Activated CD8-positive, alpha-beta memory T cell treated with anti-CD3 and anti-CD28 coated beads for 24 hours (primary cell): ENCODE measurements around the gene LAMA5.

Experiments
- DNase-seq: peaks from one replicate; pipeline ENCODE4 v3.0.0-alpha.2; 2020

Gene LAMA5

GRCh38 chr20:62342910-62343309 is 24.2 kb downstream of the LAMA5 start:
- no peak for DNase-seq

- no peak for DNase-seq
These were observed 27.5 kb downstream of the LAMA5 start for GRCh38 chr20:62339647-62340062.

DNA sequence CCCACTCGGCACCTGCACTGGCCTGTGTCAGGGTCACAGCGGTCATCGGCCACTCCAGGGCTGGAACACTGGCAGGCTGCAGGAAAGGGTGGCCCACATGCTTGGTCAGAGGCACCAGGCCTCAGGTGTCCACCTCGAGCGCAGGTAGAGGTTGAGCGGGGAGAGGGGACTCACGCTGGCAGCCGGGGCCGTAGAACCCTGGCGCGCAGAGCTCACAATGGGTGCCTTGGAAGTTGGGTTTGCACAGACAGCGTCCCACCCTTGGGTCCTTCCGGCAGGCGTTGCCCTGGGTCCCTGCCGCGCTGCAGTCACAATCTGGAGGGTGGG is 28.9 kb downstream of the LAMA5 start:
- no peak for DNase-seq

- no peak for DNase-seq
These were observed 29.4 kb downstream of the LAMA5 start for GRCh38 chr20:62337558-62338293.

GRCh38 chr20:62336775-62337557 is 30.1 kb downstream of the LAMA5 start:
- DNase-seq, result no peak

DNA sequence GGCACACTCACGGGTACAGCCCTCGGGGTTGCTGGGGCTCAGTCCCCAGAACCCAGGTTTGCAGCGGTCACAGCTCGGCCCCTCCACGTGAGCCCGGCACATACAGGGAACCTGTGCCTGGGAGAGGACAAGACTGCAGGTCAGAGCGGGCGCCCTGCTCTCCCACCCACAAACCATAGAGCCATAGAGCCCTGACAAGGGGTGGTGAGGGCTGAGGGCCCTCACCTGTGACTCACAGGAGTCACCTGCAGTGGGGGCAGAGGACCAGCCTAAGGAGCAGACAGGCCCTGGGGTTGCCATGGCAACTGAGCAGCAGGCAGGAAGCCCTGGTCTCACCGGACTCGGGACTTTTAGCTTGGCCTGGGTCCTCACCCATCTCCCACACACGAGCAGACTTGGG is 30.8 kb downstream of the LAMA5 start:
- DNase-seq, result no peak

GRCh38 chr20:62335532-62335931 is 31.6 kb downstream of the LAMA5 start:
- no peak for DNase-seq

DNA sequence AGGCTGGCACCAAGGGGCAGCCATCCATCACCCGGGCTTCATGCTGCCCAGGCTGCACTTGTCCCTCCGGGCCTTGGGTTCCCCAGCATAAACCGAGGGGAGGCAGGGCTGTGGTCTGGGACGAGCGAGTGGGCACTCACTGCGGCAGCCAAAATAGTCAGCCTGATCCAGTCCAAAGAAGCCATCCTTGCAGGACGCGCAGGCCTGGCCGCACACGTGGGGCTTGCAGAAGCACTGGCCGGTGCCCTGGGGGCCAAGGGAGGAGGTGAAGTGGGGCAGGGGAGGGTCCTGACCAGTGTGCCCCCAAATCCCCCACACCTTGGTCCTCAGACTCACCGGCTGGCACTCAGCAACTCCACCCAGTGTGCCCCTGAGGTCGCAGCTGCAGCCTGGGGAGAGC is 32.2 kb downstream of the LAMA5 start:
- DNase-seq, result no peak

GRCh38 chr20:62333820-62334595 is 33.1 kb downstream of the LAMA5 start:
- DNase-seq, result no peak

GRCh38 chr20:62332989-62333819 is 33.9 kb downstream of the LAMA5 start:
- DNase-seq, result no peak

DNA sequence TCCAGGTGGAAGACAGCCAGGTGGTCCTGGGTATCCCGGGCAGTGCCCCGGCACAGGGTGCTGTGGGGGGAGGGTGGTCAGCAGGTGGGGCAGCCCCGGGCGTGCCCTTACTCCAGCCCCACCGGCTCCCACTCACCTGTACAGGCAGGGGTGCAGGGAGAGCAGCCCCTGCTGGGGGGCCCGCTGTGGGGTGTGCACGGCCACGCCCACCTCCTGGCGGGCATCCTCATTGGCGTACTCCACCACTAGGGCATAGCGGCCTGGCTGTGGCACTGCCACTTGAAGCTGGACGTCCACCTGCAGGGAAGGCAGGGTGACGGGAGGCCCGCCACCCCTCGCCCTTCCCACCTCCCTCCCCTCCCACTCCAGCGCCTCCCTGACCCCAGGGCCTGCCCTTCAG is 34.7 kb downstream of the LAMA5 start:
- DNase-seq, result no peak

DNA sequence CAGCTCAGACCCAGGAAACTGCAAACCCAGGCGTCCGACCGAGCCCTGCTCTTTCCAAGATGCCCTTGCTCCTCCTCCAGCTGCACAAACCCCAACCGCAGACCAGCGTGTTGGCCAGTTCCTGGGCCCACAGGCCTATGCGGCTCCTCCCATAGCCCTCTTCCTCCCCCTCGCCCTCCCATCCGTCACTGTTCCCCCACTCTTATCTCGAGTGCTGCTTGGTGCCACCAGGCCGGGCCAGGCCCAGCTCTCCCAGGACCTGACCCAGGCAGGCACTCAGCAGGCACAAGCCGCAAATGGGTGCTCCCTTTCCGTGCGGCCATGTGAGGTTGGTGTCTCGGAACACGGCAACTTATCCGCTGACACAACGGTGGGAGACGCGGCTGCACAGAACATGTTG is 35.8 kb downstream of the LAMA5 start:
- DNase-seq, result no peak

- no peak for DNase-seq
These were observed 36.4 kb downstream of the LAMA5 start for GRCh38 chr20:62330576-62331317.

DNA sequence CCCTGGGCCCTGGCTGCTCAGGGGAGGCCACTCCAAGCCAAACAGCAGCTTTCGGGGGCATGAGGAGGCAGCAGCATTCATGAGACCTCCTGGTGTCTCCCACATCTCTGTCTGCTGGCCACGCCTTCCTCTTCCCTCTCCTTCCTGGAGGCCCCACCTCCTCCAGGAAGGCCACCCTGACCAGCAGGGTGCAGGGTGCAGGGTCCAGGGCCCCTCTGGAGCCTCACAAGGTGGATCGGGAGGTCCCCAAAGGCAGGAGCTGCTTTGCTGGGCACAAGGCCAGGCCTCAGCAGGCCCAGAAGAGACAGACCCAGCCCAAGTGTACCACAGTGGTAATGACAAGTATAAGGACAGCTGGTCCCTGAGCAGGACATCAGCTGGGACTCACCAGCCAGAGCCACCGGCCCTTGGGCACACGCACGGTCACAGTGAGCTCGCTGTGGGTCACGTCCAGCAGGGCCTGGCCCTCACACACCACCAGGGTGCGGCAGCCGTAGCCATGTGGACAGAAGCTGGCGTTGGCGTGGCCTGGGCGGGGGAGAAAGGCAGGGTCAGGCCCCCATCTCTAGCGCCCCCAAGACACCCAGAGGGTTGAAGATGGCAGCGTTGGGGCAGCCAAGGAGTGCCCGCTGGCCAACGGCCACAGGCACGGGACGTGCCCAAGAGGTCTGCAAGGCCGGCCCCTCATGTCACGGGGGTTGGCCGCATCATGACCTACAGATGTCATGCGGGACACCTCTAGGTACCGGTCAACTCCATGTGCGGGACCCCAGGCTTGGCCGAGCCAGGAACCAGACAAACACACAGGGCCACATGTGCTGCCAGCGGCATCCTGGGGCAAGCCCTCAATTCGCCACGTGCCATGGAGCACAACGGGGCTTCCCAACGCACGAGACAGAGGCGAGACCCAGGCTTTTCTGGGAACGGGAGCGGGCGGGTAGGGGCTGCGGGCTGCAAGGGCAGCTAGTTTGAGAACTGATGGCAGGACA is 37.4 kb downstream of the LAMA5 start:
- no peak for DNase-seq

DNA sequence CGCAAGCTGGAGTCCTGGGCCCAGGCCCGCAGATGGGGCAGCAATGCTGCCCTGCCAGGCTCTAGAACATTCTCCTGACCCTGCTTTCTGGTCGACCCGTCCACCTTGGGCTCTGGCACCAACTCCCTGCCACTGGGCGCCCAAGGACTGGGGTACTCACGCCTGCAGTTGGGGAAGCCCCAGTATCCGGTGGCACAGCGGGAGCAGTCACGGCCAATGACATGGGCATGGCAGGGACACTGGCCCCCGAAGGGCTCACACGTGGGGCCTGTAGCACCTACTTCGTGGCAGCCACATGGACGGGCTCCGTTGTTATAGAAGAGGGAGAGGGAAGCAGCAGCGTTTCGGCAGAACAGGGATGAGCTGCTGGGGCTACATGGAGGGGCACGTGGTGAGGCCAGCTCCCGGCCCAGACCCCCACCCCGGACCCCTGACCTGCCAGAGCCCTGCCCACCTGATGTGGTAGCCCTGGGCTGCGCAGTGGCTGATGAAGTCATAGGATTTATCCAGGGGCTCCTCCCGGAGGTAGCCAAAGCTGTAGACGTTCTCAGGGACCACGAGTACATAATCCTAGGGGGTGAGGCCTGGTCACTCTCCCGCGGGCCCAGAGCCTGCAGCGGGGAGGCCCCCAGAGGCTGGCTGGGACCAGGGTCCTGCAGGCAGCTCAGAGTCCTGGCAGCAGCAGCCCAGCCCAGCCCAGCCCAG is 38.3 kb downstream of the LAMA5 start:
- DNase-seq, result no peak

- no peak for DNase-seq
These were observed 39.2 kb downstream of the LAMA5 start for GRCh38 chr20:62327726-62328495.

GRCh38 chr20:62326959-62327725 is 40.0 kb downstream of the LAMA5 start:
- no peak for DNase-seq

DNA sequence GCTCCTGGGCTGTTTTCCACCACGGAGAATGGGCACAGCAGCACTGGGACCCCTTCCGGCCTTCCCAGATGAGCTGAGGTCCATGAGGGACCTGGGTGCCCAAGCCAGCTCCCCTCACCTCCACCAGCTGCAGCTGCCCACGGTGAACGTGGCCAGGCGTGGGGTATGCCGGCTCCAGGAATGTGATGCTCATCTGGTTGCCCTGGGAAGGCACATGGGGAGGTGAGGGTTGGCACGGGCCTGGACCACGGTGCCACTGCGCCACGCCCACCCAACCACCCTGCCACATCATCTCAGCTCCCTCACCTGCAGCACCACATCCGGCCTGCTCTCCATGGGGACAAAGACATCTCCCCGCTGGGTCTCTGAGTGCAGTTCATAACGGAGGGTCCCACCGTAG is 40.6 kb downstream of the LAMA5 start:
- no peak for DNase-seq
